ENCODE measurements around the gene PCMTD2.

PCMTD2 gene

GRCh38 chr20:64255361-64256281 lies at the start of gene PCMTD2:
PCMTD2 (plus strand) TSS chr20:64255748; CDS start chr20:64259966, 4,218 bp downstream.
- peak; percentile 92 for DNase-seq (ENCODE audit: low spot score)

GRCh38 chr20:64206614-64207013 lies 48.9 kb upstream of the PCMTD2 start:
- no peak for DNase-seq (ENCODE audit: low spot score)

- DNase-seq (ENCODE audit: low spot score): no peak
Measured at GRCh38 chr20:64207641-64208590, 47.6 kb upstream of the PCMTD2 start.

- DNase-seq (ENCODE audit: low spot score): no peak
Measured at GRCh38 chr20:64209148-64209547, 46.4 kb upstream of the PCMTD2 start.

GRCh38 chr20:64210656-64211369 lies 44.7 kb upstream of the PCMTD2 start:
- no peak for DNase-seq (ENCODE audit: low spot score)

- no peak for DNase-seq (ENCODE audit: low spot score)
Measured at GRCh38 chr20:64211874-64212658, 43.5 kb upstream of the PCMTD2 start.

- DNase-seq (ENCODE audit: low spot score): no peak
Measured at GRCh38 chr20:64212755-64213154, 42.8 kb upstream of the PCMTD2 start.

GRCh38 chr20:64214113-64214512 lies 41.4 kb upstream of the PCMTD2 start:
- no peak for DNase-seq (ENCODE audit: low spot score)

GRCh38 chr20:64214952-64215351 lies 40.6 kb upstream of the PCMTD2 start:
- no peak for DNase-seq (ENCODE audit: low spot score)

GRCh38 chr20:64216036-64216435 lies 39.5 kb upstream of the PCMTD2 start:
- DNase-seq (ENCODE audit: low spot score): no peak

- no peak for DNase-seq (ENCODE audit: low spot score)
Measured at GRCh38 chr20:64216910-64217309, 38.6 kb upstream of the PCMTD2 start.

- no peak for DNase-seq (ENCODE audit: low spot score)
Measured at GRCh38 chr20:64217539-64218221, 37.9 kb upstream of the PCMTD2 start.

- DNase-seq (ENCODE audit: low spot score): no peak
Measured at GRCh38 chr20:64219202-64219601, 36.3 kb upstream of the PCMTD2 start.

- DNase-seq (ENCODE audit: low spot score): no peak
Measured at GRCh38 chr20:64219730-64220129, 35.8 kb upstream of the PCMTD2 start.

GRCh38 chr20:64220420-64220819 lies 35.1 kb upstream of the PCMTD2 start:
- DNase-seq (ENCODE audit: low spot score): no peak

- DNase-seq (ENCODE audit: low spot score): no peak
Measured at GRCh38 chr20:64220891-64221527, 34.5 kb upstream of the PCMTD2 start.

- DNase-seq (ENCODE audit: low spot score): no peak
Measured at GRCh38 chr20:64222291-64222735, 33.2 kb upstream of the PCMTD2 start.

GRCh38 chr20:64222851-64223525 lies 32.6 kb upstream of the PCMTD2 start:
- DNase-seq (ENCODE audit: low spot score): no peak

GRCh38 chr20:64223526-64224067 lies 32.0 kb upstream of the PCMTD2 start:
- peak; percentile 77 for DNase-seq (ENCODE audit: low spot score)
